ENCODE data around the gene POLD2.

Gene POLD2

DNA sequence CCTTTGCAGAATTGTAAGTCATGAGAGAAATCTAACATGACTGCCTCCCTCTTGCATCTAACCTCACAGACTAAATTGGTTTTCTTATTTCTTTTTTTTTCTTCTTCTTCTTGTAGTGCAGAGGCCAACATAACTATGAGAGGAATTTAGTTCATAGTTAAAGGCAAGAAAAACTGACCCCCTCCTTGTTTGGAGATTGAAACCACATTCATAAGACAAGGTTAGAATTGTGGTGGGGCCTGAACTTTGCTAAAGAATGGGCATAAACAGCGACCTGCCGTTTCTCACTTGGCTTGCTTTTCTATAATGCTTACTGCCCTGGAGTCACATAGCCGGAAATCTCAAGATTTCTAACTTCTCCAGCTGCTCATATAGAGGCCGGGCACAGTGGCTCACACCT lies 38.6 kb downstream of the POLD2 start:
- Histone ChIP-seq H3K9me3 (ENCODE audit: insufficient read depth, low read length) (no peaks in the 10 kb centered on the region), H3K27me3 (ENCODE audit: insufficient read depth, insufficient read length) (peaks cover 12% of the 10 kb centered on the region), H3K36me3 (ENCODE audit: insufficient read depth, insufficient read length, low read length) (peaks cover 11% of the 10 kb centered on the region), H3K4me3 (ENCODE audit: insufficient read length, low read depth) (no peak overlapping the region), H3K4me1 (ENCODE audit: insufficient read depth, insufficient read length) (peaks cover 18% of the 10 kb centered on the region), H3K9ac (ENCODE audit: insufficient read length, low read depth) (no peak overlapping the region)
- no peak for TF ChIP-seq SUZ12 (IDR thresholded peaks at IDR 0.05; ENCODE audit: extremely low read depth, insufficient read depth, insufficient read length)
- no peak for TF ChIP-seq YY1 (IDR thresholded peaks at IDR 0.05; ENCODE audit: insufficient read depth, insufficient read length)
- TF ChIP-seq ZNF274 (IDR thresholded peaks at IDR 0.05; ENCODE audit: low read depth, low read length): no peak
- DNase-seq (ENCODE audit: low read depth, low spot score): no peak

DNA sequence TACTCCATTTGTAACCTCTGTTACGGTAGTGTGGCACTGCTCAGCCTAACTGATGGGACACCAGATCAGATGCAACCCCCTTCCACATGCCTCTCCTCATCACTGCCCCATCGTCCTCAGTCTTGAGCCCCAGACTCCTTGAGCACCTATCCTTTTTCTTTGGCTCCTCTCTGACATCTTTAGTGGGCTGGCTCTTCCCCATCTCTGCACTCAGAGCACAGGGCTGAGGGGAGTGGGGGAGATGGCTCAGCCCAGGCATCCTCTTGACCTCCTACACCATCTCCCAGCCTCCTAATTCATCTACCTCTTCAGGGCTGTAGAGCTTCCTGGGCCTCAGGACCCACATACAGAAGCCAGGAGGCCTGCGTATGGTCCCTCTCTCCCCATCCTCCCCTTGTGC lies 39.6 kb downstream of the POLD2 start:
- H3K36me3 ChIP-seq (ENCODE audit: insufficient read depth, insufficient read length, low read length): peaks cover 20% of the 10 kb centered on the region
- peaks cover 18% of the 10 kb centered on the region for H3K4me1 ChIP-seq (ENCODE audit: insufficient read depth, insufficient read length)
- H3K4me3 ChIP-seq (ENCODE audit: insufficient read length, low read depth): no peak overlapping the region
- no peak for TF ChIP-seq YY1 (IDR thresholded peaks at IDR 0.05; ENCODE audit: insufficient read depth, insufficient read length)
- H3K9me3 ChIP-seq (ENCODE audit: insufficient read depth, low read length): no peaks in the 10 kb centered on the region
- DNase-seq (ENCODE audit: low read depth, low spot score): no peak
- H3K27me3 ChIP-seq (ENCODE audit: insufficient read depth, insufficient read length): peaks cover 12% of the 10 kb centered on the region
- no peak overlapping the region for H3K9ac ChIP-seq (ENCODE audit: insufficient read length, low read depth)

DNA sequence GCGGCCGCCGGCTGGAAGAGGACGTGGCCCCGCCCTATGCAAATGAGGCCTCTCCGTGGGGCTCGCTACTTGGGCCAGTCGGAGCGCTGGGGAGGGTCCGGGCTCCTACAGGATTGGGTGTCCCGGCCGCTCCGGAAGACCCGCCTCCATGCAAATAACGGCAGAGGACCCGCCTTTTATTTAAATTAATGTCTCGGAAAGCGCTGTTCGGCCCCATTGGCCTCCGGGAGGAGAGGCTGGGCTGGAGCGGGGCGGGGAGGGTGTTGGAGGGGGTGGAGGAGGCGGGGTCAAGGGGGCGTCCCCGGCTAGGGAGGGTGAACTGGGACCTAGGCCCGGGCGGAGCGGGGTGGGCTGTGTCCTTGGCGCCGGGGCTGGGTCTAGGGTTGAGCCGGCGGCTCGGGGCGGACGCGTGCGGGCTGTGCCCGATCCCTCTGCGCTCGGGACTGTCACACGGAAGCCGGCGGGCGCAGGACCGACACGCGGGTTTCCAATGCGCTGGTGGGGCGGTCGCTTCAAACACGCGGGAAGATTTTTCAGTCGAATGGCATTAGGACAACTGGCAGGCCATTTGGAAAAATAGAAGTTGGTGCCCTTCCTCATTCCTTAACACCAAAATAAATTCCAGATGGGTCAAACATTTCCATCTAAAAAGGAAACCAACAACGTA lies 40.7 kb downstream of the POLD2 start:
- TF ChIP-seq YY1 (IDR thresholded peaks at IDR 0.05; ENCODE audit: insufficient read depth, insufficient read length) (no peak), SUZ12 (IDR thresholded peaks at IDR 0.05; ENCODE audit: extremely low read depth, insufficient read depth, insufficient read length) (no peak), ZNF274 (IDR thresholded peaks at IDR 0.05; ENCODE audit: low read depth, low read length) (no peak)
- Histone ChIP-seq H3K27me3 (ENCODE audit: insufficient read depth, insufficient read length) (peaks cover 12% of the 10 kb centered on the region), H3K9me3 (ENCODE audit: insufficient read depth, low read length) (no peaks in the 10 kb centered on the region), H3K36me3 (ENCODE audit: insufficient read depth, insufficient read length, low read length) (peaks cover 31% of the 10 kb centered on the region), H3K4me1 (ENCODE audit: insufficient read depth, insufficient read length) (peaks cover 16% of the 10 kb centered on the region), H3K9ac (ENCODE audit: insufficient read length, low read depth) (peak overlapping the region; percentile 47), H3K4me3 (ENCODE audit: insufficient read length, low read depth) (peak overlapping the region; percentile 45)
- peak; percentile 99 for DNase-seq (ENCODE audit: low read depth, low spot score)

DNA sequence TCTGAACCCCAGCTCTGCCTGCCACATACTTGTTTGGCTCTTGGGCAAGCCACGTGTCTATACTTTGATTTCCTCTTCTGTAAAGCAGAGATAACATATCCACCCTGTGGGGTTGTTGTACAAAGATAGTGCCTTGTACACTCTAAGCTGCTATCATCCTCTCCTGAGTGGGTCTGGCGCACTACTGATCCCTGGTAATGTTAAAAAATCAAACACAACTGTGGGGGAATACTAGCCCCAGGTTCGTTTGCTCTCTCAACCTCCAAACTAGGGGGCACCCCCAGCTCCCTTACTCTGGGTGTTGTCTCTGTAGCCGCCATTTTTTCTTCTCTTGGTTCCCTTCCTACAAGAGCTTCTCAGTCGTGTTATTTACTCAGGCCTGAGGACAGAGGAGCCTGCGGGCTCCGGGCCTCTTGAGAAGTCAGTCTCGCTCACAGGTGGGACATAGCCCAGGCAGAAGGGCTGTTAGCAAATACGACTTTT lies 42.0 kb downstream of the POLD2 start:
- DNase-seq (ENCODE audit: low read depth, low spot score): no peak
- Histone ChIP-seq H3K27me3 (ENCODE audit: insufficient read depth, insufficient read length) (peaks cover 12% of the 10 kb centered on the region), H3K9me3 (ENCODE audit: insufficient read depth, low read length) (no peaks in the 10 kb centered on the region), H3K9ac (ENCODE audit: insufficient read length, low read depth) (peak overlapping the region; percentile 47), H3K4me1 (ENCODE audit: insufficient read depth, insufficient read length) (peaks cover 16% of the 10 kb centered on the region), H3K4me3 (ENCODE audit: insufficient read length, low read depth) (peak overlapping the region; percentile 93), H3K36me3 (ENCODE audit: insufficient read depth, insufficient read length, low read length) (peaks cover 45% of the 10 kb centered on the region)
- no peak for TF ChIP-seq SUZ12 (IDR thresholded peaks at IDR 0.05; ENCODE audit: extremely low read depth, insufficient read depth, insufficient read length)
- TF ChIP-seq ZNF274 (IDR thresholded peaks at IDR 0.05; ENCODE audit: low read depth, low read length): no peak
- TF ChIP-seq YY1 (IDR thresholded peaks at IDR 0.05; ENCODE audit: insufficient read depth, insufficient read length): no peak

DNA sequence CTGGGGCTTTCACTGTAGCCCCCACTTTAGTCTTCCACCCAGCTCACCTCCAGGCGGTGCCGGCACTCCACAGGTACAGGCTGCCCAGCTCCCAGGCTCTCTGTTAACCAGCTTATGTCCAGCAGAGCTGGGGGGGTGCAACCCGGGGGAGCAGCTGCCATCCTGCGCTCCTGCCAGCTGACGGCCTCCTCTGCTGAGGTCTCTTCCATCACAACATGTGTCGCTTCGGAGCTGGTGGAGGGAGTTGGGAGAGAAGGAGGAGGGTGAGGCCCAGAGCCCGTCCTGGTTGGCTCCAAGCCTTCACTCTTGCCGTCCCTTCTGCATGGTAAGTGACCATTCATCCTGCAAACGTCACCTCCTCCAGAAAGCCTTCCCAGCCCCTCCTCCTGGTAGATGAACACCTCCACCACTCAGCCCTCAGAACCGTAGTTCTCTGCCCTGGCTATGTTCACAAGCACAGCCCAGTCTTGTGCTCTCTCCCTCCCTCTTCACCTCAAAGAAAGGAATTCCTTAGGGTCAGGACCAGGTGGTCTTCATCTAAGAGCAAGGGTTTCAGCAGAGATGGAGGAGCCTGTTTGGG lies 42.6 kb downstream of the POLD2 start:
- Histone ChIP-seq H3K27me3 (ENCODE audit: insufficient read depth, insufficient read length) (peaks cover 12% of the 10 kb centered on the region), H3K4me3 (ENCODE audit: insufficient read length, low read depth) (peak overlapping the region; percentile 93), H3K36me3 (ENCODE audit: insufficient read depth, insufficient read length, low read length) (peaks cover 50% of the 10 kb centered on the region), H3K9ac (ENCODE audit: insufficient read length, low read depth) (peak overlapping the region; percentile 47), H3K4me1 (ENCODE audit: insufficient read depth, insufficient read length) (peaks cover 14% of the 10 kb centered on the region), H3K9me3 (ENCODE audit: insufficient read depth, low read length) (no peaks in the 10 kb centered on the region)
- TF ChIP-seq YY1 (IDR thresholded peaks at IDR 0.05; ENCODE audit: insufficient read depth, insufficient read length) (no peak), ZNF274 (IDR thresholded peaks at IDR 0.05; ENCODE audit: low read depth, low read length) (no peak), SUZ12 (IDR thresholded peaks at IDR 0.05; ENCODE audit: extremely low read depth, insufficient read depth, insufficient read length) (no peak)
- DNase-seq (ENCODE audit: low read depth, low spot score): no peak

DNA sequence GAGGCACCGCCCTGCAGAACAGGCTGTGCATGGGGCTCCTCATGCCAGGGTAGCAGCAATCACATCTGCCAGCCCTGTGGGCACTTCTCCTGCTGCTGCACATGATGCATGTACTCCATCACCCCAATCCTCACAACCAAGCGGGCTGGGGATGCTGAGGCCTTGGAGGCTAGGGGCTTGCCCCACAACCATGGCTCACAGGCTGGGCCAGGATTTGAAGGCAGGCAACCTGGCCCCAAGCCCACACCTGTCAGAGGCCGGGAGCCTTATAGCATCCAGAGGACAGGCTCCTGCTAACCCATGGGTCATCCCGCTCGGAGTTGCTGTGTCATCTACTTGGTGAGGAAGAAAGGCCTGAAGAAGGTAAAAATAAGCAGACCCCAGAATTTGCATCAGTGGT lies 43.2 kb downstream of the POLD2 start:
- H3K9ac ChIP-seq (ENCODE audit: insufficient read length, low read depth): no peak overlapping the region
- peaks cover 56% of the 10 kb centered on the region for H3K36me3 ChIP-seq (ENCODE audit: insufficient read depth, insufficient read length, low read length)
- H3K9me3 ChIP-seq (ENCODE audit: insufficient read depth, low read length): no peaks in the 10 kb centered on the region
- H3K27me3 ChIP-seq (ENCODE audit: insufficient read depth, insufficient read length): peaks cover 12% of the 10 kb centered on the region
- H3K4me3 ChIP-seq (ENCODE audit: insufficient read length, low read depth): no peak overlapping the region
- TF ChIP-seq SUZ12 (IDR thresholded peaks at IDR 0.05; ENCODE audit: extremely low read depth, insufficient read depth, insufficient read length) (no peak), ZNF274 (IDR thresholded peaks at IDR 0.05; ENCODE audit: low read depth, low read length) (no peak), YY1 (IDR thresholded peaks at IDR 0.05; ENCODE audit: insufficient read depth, insufficient read length) (no peak)
- H3K4me1 ChIP-seq (ENCODE audit: insufficient read depth, insufficient read length): peaks cover 8% of the 10 kb centered on the region
- DNase-seq (ENCODE audit: low read depth, low spot score): no peak

DNA sequence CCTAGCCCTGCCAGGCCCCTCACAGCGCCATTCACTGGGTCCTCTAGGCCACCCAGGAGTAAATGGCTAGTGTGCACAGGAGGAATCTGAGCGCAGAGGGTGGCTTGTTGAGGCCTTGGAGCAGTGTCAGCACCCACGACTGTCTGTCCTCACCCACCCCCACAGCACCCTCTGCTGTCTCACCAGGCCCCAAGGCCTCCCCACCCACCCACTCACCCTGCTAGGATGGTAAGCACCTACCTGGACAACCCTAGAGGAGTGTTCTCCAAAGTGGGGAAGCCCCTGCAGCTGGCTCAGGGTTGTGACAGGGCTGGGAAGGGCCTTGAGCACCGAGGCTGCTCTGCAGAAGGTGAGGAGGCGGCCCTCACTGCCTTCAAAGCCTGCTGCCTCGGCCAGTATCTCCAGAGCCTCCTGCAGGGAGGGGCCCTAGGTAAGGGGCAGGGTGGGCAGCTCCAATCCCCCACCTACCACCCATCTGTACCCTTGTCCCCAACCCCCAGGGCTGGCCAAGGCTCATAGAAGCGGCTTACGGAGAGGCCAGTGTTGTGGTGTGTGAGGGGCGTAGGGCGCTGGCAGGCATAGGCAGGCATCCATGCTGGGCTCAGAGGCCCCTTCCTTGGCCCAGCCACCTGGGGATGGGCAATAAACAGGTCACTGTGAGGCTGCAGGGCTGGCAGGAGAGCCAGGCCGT lies 43.9 kb downstream of the POLD2 start:
- Histone ChIP-seq H3K9me3 (ENCODE audit: insufficient read depth, low read length) (no peaks in the 10 kb centered on the region), H3K9ac (ENCODE audit: insufficient read length, low read depth) (peak overlapping the region; percentile 18), H3K36me3 (ENCODE audit: insufficient read depth, insufficient read length, low read length) (peaks cover 57% of the 10 kb centered on the region), H3K4me1 (ENCODE audit: insufficient read depth, insufficient read length) (peaks cover 9% of the 10 kb centered on the region), H3K27me3 (ENCODE audit: insufficient read depth, insufficient read length) (peaks cover 12% of the 10 kb centered on the region), H3K4me3 (ENCODE audit: insufficient read length, low read depth) (no peak overlapping the region)
- TF ChIP-seq ZNF274 (IDR thresholded peaks at IDR 0.05; ENCODE audit: low read depth, low read length) (no peak), YY1 (IDR thresholded peaks at IDR 0.05; ENCODE audit: insufficient read depth, insufficient read length) (no peak), SUZ12 (IDR thresholded peaks at IDR 0.05; ENCODE audit: extremely low read depth, insufficient read depth, insufficient read length) (no peak)
- no peak for DNase-seq (ENCODE audit: low read depth, low spot score)

All from NT2/D1 (cell line).